Retina (tissue), 1 donor: Measurements from ENCODE around the gene SCFD2.
A peak's percentile ranks its signal among the peaks of the same experiment; 100 is the strongest.
"Not testable (repeated sequence)": the region's sequence is repeated elsewhere in the genome, so short reads cannot be mapped to it uniquely, and the experiment has no call there.

Experiments
- DNase-seq: peaks from one replicate; pipeline ENCODE4 v3.0.0-alpha.2; 2016

Gene SCFD2

GRCh38 chr4:53094040-53094439 is 271.8 kb downstream of the SCFD2 start:
- no peak for DNase-seq

GRCh38 chr4:53089936-53090729 is 275.7 kb downstream of the SCFD2 start:
- no peak for DNase-seq

DNA sequence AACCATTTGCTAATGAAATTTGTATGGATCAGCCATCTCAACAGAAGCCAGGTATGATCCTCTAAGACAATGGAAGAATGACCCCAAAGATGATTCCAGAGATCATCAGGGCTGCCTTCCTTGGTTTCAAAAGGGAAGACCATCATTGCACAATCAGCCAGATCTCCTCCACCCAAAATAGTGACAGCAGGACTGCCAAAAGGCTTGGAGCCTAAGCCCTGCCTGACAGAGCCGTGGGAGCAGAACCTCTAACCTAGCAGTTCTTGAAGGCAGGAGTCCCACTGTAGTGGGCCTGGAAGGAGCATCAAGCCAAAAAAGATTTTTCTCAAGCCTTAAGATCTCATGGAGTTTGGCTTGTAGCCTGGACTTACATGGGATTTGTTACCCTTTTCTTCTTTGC is 277.7 kb downstream of the SCFD2 start:
- DNase-seq, result no peak

GRCh38 chr4:53076374-53076958 is 289.4 kb downstream of the SCFD2 start:
- DNase-seq, result no peak

DNA sequence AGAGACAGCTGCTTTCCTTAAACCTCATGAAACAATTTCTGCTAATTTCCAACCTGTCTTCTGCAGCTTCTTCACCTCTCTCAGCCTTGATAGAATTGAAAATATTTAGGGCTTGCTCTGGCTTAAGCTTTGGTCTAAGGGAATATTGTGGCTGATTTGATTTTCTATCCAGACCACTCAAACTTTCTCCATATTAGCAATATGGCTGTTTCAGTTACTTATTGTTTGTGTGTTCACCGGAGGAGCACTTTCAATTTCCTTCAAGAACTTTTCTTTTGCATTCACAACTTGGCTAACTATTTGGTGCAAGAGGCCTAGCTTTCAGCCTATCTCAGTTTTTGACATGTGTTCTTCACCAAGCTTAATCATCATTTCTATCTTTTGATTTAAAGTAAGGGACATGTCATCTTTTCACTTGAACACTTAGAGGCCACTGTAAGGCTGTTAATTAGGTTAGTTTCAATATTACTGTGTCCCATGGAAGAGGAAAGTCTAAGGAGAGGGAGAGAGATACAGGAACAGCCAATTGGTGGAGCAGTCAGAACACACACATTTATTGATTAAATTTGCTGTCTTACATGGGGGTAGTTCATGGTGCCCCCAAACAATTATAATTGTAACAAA is 290.6 kb downstream of the SCFD2 start:
- no peak for DNase-seq

- no peak for DNase-seq
These were observed 297.0 kb downstream of the SCFD2 start for GRCh38 chr4:53068755-53069330.

- no peak for DNase-seq
These were observed 298.6 kb downstream of the SCFD2 start for GRCh38 chr4:53067125-53067802.

DNA sequence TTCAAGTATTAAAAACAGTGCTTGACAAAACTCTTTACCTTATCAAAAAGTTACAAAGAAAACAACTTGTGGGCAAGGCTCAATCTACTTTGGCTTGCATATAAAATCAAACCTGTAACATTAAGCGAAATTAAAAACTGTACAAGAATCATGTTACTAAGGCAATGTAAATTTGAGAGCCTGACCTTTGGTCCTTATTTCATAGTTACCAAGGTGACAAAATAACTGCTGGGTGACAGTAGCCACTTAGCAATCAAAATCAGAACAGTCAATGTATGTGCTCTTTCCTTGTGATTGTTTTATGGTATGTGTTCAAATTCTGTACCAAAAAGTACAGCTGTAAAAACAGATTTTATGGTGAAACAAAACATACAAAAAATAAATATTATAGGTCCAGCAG is 299.7 kb downstream of the SCFD2 start:
- DNase-seq, result no peak

DNA sequence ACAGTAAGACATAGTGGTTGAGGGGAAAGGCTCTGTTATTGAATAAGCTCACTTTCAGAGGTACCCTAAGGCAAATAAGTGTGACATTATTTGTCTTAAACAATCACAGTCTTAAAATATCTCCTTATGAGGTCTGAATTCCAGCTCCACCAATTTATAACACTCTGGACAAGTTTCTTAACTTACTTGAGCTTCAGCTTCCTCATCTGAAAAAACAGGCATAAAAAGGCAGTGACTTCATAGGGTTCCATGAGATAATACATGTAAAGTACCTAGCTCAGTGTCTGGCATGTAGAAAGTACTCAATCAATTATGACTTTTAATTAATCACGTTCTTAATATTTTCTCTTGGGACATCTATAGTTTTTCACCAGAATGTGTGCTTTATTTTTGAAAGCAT is 301.3 kb downstream of the SCFD2 start:
- no peak for DNase-seq

- no peak for DNase-seq
These were observed 304.6 kb downstream of the SCFD2 start for GRCh38 chr4:53061091-53061850.

DNA sequence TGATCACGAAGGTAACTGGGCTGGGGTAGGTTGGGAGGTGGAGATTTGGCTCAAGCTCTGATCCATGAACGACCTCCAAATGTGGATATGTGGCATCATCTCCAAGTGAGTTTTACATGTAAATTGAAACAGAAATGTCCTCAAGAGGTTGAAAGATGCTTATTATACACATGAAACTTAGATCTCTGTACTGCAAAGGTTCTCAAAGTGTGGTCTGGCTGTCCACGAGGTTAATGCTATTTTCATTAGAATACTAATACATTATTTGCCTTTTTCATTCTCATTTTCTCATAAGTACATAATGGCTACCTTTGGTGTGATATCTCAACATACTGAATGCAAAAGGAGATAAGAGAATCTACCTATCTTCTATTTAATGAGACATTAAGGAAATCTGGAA is 305.6 kb downstream of the SCFD2 start:
- DNase-seq, result no peak

DNA sequence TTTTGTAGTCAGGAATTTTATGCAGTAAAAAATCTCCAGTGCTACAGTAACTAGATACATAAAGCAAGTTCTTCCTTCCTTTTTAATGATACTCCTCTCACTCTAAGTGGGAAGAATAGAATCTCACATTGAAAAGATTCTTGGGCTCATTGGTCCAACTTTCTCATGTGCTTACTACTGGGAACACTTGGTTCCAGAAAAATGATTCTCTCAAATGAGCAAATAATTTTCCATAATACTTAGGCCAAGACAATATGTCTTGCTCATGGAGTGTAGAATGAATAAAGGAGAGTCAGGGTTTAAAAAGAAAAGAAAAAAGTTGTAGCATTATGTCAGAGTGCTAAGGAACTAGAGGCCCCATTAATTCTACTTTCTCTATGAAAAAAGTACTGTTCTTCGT is 306.0 kb downstream of the SCFD2 start:
- DNase-seq, result no peak

DNA sequence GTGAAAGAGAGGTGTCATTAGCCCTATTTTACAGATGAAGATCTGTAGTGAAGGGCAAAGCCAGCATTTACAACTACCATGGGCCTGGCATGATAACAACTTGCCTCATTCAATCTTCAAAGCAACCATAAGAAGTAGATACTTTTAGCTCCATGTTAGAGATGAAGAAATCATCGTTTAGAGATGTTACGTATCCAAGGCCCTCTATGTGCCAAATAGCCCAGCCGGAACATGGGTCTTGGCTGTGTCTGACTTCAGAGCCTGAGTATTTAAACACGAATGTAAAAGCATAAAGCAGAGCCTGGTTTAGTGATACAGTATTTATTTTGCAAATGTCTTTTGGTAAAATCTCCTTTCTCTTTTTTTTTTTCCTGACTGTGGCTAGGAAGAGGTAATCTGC is 306.6 kb downstream of the SCFD2 start:
- DNase-seq, result no peak

- no peak for DNase-seq
These were observed 308.2 kb downstream of the SCFD2 start for GRCh38 chr4:53057679-53058078.

- DNase-seq, result not testable (repeated sequence)
These were observed 308.8 kb downstream of the SCFD2 start for GRCh38 chr4:53057108-53057507.

- no peak for DNase-seq
These were observed 310.0 kb downstream of the SCFD2 start for GRCh38 chr4:53055716-53056403.

GRCh38 chr4:53055274-53055673 is 310.6 kb downstream of the SCFD2 start:
- no peak for DNase-seq

- no peak for DNase-seq
These were observed 315.5 kb downstream of the SCFD2 start for GRCh38 chr4:53050361-53050774.

DNA sequence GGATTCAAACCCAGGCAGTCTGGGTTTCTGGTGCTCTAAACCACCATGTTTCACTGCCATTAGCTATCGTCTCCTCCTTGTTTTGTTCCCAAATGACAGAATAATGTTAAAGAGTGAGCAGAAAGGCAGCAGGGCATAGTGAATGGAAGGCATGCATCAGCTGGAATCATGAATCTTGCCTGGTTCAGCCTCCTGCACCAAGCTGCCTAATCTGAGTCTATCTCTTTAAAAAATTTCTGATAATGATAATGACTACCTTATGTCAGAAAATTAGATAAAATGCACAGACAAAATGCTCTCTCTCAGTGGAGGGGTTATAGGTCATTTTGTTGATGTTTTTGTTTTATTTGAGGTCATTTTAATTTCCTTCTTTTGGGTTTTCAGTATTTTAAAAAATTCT is 316.3 kb downstream of the SCFD2 start:
- DNase-seq, result no peak

DNA sequence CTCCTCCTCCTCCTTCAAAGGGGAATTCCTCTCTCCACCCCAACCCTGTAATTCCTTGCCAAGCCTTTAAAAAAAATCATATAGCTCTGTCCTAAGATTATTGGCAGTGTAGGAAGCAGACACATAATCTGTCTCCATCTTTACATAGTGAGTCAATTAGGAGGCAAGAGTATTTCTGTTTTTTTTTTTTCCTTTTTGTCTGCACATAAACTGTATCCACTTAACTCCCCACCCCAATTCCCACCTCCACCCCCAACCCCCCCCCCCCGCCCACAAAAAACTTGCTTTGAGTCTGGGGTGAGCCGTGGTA is 321.3 kb downstream of the SCFD2 start:
- no peak for DNase-seq

DNA sequence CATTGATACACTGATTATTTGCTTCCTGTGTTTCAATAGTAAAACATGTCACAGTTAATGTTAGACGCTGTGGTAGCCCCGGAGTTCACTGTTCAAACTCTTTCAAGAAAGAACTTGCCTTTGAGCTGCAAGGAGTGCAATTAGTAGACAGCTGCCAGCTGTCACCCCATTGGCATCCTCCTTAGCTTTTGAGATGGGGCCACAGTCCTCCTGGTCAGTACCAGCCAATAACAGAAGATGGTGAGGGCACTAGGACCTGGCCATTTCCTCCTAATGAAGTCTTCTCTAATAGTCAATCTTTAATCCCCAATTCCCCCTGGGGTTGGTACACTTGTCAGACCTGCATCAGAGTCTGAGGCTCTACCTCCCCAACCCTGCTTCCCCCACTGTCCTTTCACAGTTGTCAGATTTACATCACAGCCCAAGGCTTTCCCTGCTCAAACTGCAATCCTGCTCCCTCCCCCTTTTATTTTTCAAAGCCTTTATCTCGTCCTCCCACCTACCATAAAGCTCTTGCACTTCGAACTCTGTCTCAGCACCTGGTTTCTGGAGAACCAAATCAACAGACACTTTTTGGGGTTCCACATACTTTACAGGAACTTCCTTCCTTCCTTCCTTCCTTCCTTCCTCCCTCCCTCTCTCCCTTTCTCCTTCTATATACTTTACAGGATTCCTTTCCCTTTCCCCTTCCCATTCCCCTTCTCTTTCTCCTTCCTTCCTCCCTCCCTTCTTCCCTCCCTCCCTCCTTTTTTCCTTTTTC is 321.8 kb downstream of the SCFD2 start:
- peak; percentile 26 for DNase-seq
